HEK293 (cell line): Measurements from ENCODE around the gene SULT1C2.

Source experiments
- MEIS1 ChIP-seq: sonication (generic); formaldehyde crosslinking; IDR thresholded peaks from 2 replicates; pipeline ENCODE4 v1.8.1; 2022; ENCODE audit warnings: missing genetic modification reagents, mild to moderate bottlenecking, borderline replicate concordance
- TRIM28 ChIP-seq: IDR thresholded peaks from 2 replicates; pipeline ENCODE4 v1.6.1; 2011; ENCODE audit warnings: low read length, control low read depth, borderline replicate concordance
- ZNF133 ChIP-seq: fragments of 450-650 bp; formaldehyde crosslinking; IDR thresholded peaks from 2 replicates; pipeline ENCODE4 v1.5.1; 2016; ENCODE audit warnings: missing biosample characterization, missing genetic modification characterization
- ZNF324 ChIP-seq: fragments of 450-650 bp; formaldehyde crosslinking; IDR thresholded peaks from 2 replicates; pipeline ENCODE4 v1.5.1; 2016; ENCODE audit warnings: missing biosample characterization, missing genetic modification characterization
- ZNF555 ChIP-seq: fragments of 450-650 bp; formaldehyde crosslinking; conservative IDR thresholded peaks from 2 replicates; pipeline ENCODE4 v1.5.1; 2017; ENCODE audit warnings: missing biosample characterization, mild to moderate bottlenecking, missing genetic modification characterization, inconsistent platforms
- TF ChIP-seq, protein P1 (sequence below): fragments of 450-650 bp; formaldehyde crosslinking; IDR thresholded peaks from 2 replicates; pipeline ENCODE4 v1.5.1; 2016; ENCODE audit warnings: missing biosample characterization, missing genetic modification characterization
- TF ChIP-seq, protein P2 (sequence below): fragments of 450-650 bp; formaldehyde crosslinking; IDR thresholded peaks from 2 replicates; pipeline ENCODE4; 2016; ENCODE audit warnings: missing biosample characterization, missing genetic modification characterization
- TF ChIP-seq, protein P3 (sequence below): fragments of 450-650 bp; formaldehyde crosslinking; IDR thresholded peaks from 2 replicates; pipeline ENCODE4 v1.5.1; 2016; ENCODE audit warnings: missing biosample characterization, missing genetic modification characterization

- TF ChIP-seq ZNF324 (tag by site-specific recombination) (no peak), ZNF555 (no peak), TRIM28 (no peak), ZNF133 (tag by site-specific recombination) (no peak), MEIS1 (no peak)
- TF ChIP-seq, protein P1, sequence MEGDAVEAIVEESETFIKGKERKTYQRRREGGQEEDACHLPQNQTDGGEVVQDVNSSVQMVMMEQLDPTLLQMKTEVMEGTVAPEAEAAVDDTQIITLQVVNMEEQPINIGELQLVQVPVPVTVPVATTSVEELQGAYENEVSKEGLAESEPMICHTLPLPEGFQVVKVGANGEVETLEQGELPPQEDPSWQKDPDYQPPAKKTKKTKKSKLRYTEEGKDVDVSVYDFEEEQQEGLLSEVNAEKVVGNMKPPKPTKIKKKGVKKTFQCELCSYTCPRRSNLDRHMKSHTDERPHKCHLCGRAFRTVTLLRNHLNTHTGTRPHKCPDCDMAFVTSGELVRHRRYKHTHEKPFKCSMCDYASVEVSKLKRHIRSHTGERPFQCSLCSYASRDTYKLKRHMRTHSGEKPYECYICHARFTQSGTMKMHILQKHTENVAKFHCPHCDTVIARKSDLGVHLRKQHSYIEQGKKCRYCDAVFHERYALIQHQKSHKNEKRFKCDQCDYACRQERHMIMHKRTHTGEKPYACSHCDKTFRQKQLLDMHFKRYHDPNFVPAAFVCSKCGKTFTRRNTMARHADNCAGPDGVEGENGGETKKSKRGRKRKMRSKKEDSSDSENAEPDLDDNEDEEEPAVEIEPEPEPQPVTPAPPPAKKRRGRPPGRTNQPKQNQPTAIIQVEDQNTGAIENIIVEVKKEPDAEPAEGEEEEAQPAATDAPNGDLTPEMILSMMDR (tag by site-specific recombination), result no peak
- TF ChIP-seq, protein P2, sequence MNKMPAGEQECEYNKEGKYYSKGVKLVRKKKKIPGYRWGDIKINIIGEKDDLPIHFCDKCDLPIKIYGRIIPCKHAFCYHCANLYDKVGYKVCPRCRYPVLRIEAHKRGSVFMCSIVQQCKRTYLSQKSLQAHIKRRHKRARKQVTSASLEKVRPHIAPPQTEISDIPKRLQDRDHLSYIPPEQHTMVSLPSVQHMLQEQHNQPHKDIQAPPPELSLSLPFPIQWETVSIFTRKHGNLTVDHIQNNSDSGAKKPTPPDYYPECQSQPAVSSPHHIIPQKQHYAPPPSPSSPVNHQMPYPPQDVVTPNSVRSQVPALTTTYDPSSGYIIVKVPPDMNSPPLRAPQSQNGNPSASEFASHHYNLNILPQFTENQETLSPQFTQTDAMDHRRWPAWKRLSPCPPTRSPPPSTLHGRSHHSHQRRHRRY (tag by site-specific recombination), result no peak
- TF ChIP-seq, protein P3, sequence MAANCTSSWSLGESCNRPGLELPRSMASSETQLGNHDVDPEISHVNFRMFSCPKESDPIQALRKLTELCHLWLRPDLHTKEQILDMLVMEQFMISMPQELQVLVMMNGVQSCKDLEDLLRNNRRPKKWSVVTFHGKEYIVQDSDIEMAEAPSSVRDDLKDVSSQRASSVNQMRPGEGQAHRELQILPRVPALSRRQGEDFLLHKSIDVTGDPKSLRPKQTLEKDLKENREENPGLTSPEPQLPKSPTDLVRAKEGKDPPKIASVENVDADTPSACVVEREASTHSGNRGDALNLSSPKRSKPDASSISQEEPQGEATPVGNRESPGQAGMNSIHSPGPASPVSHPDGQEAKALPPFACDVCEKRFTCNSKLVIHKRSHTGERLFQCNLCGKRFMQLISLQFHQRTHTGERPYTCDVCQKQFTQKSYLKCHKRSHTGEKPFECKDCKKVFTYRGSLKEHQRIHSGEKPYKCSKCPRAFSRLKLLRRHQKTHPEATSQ, result no peak
Measured at GRCh38 chr2:108260773-108261172, 27.9 kb upstream of the SULT1C2 start.
